ENCODE data around the gene SIM2.

SIM2 gene

GRCh38 chr21:36717976-36718375 is 19.1 kb downstream of the SIM2 start:
- TF ChIP-seq POLR2AphosphoS5 (IDR thresholded peaks at IDR 0.05; ENCODE audit: low read depth, low read length) (no peak), REST (IDR thresholded peaks at IDR 0.05; ENCODE audit: insufficient read depth in 1 of 2, low read depth in 2 of 2, low read length in 2 of 2) (no peak), TAF1 (IDR thresholded peaks at IDR 0.05; ENCODE audit: borderline replicate concordance, insufficient read depth, low read length) (no peak), FOXP2 (optimal IDR thresholded peaks at IDR 0.05; ENCODE audit: borderline replicate concordance, extremely low read depth, extremely low read length, insufficient read depth) (no peak), SIN3A (IDR thresholded peaks at IDR 0.05; ENCODE audit: borderline replicate concordance, insufficient read depth, low read length) (no peak)

- TF ChIP-seq POLR2AphosphoS5 (IDR thresholded peaks at IDR 0.05; ENCODE audit: low read depth, low read length) (no peak), TAF1 (IDR thresholded peaks at IDR 0.05; ENCODE audit: borderline replicate concordance, insufficient read depth, low read length) (no peak), REST (IDR thresholded peaks at IDR 0.05; ENCODE audit: insufficient read depth in 1 of 2, low read depth in 2 of 2, low read length in 2 of 2) (no peak), SIN3A (IDR thresholded peaks at IDR 0.05; ENCODE audit: borderline replicate concordance, insufficient read depth, low read length) (no peak), FOXP2 (optimal IDR thresholded peaks at IDR 0.05; ENCODE audit: borderline replicate concordance, extremely low read depth, extremely low read length, insufficient read depth) (no peak)
Measured at GRCh38 chr21:36718951-36719501, 20.1 kb downstream of the SIM2 start.

- TF ChIP-seq FOXP2 (optimal IDR thresholded peaks at IDR 0.05; ENCODE audit: borderline replicate concordance, extremely low read depth, extremely low read length, insufficient read depth), result no peak
- TF ChIP-seq POLR2AphosphoS5 (IDR thresholded peaks at IDR 0.05; ENCODE audit: low read depth, low read length), result no peak
- no peak for TF ChIP-seq REST (IDR thresholded peaks at IDR 0.05; ENCODE audit: insufficient read depth in 1 of 2, low read depth in 2 of 2, low read length in 2 of 2)
- TF ChIP-seq SIN3A (IDR thresholded peaks at IDR 0.05; ENCODE audit: borderline replicate concordance, insufficient read depth, low read length), result no peak
- no peak for TF ChIP-seq TAF1 (IDR thresholded peaks at IDR 0.05; ENCODE audit: borderline replicate concordance, insufficient read depth, low read length)
Measured at GRCh38 chr21:36719614-36720013, 20.7 kb downstream of the SIM2 start.

- no peak for TF ChIP-seq TAF1 (IDR thresholded peaks at IDR 0.05; ENCODE audit: borderline replicate concordance, insufficient read depth, low read length)
- no peak for TF ChIP-seq SIN3A (IDR thresholded peaks at IDR 0.05; ENCODE audit: borderline replicate concordance, insufficient read depth, low read length)
- no peak for TF ChIP-seq REST (IDR thresholded peaks at IDR 0.05; ENCODE audit: insufficient read depth in 1 of 2, low read depth in 2 of 2, low read length in 2 of 2)
Measured at GRCh38 chr21:36721817-36722216, 22.9 kb downstream of the SIM2 start.

Data from PFSK-1 (cell line).